H9 (cell line): Measurements from ENCODE around the gene RASA4. TPM values are rescaled to one million over a fixed set of nuclear protein-coding genes. Genes with fewer than 3 reads are reported as not detected.
"Not testable (repeated sequence)": the region's sequence is repeated elsewhere in the genome, so short reads cannot be mapped to it uniquely, and the experiment has no call there.

Experiments
- DNase-seq: peaks from one replicate; pipeline ENCODE4 v3.0.0-alpha.2; 2017
- H2AFZ ChIP-seq: one replicate; pipeline ENCODE4 v1.6.1; 2013; ENCODE audit warnings: mild to moderate bottlenecking, low read length, control low read depth, moderate library complexity
- H2AK5ac ChIP-seq: 2 replicates; pipeline ENCODE4 v1.6.1; 2013; ENCODE audit warnings: low read length, control low read depth, mixed read lengths; ENCODE audit not compliant: insufficient read length
- H2BK120ac ChIP-seq: one replicate; pipeline ENCODE4 v1.6.1; 2013; ENCODE audit warnings: low read depth, mild to moderate bottlenecking, low read length, control low read depth, inconsistent platforms; ENCODE audit not compliant: poor library complexity, severe bottlenecking
- H2BK12ac ChIP-seq: 2 replicates; pipeline ENCODE4 v1.6.1; 2013; ENCODE audit warnings: low read length, control low read depth, mixed read lengths, low read depth; ENCODE audit not compliant: insufficient read length
- H2BK15ac ChIP-seq: 2 replicates; pipeline ENCODE4 v1.6.1; 2013; ENCODE audit warnings: low read depth, low read length, control low read depth
- H2BK20ac ChIP-seq: one replicate; pipeline ENCODE4 v1.6.1; 2013; ENCODE audit warnings: low read depth, mild to moderate bottlenecking, low read length, control low read depth, inconsistent platforms; ENCODE audit not compliant: poor library complexity, severe bottlenecking
- H2BK5ac ChIP-seq: 2 replicates; pipeline ENCODE4 v1.6.1; 2013; ENCODE audit warnings: low read length, control low read depth, mixed read lengths; ENCODE audit not compliant: insufficient read length
- H3K14ac ChIP-seq: 2 replicates; pipeline ENCODE4 v1.6.1; 2013; ENCODE audit warnings: low read length, control low read depth; ENCODE audit not compliant: insufficient read depth
- H3K18ac ChIP-seq: 2 replicates; pipeline ENCODE4 v1.6.1; 2013; ENCODE audit warnings: low read depth, mild to moderate bottlenecking, mixed read lengths, low read length, control low read depth; ENCODE audit not compliant: insufficient read length
- H3K23ac ChIP-seq: 2 replicates; pipeline ENCODE4 v1.6.1; 2013; ENCODE audit warnings: low read length, control low read depth, mixed read lengths, low read depth; ENCODE audit not compliant: insufficient read length
- H3K23me2 ChIP-seq: 2 replicates; pipeline ENCODE4 v1.6.1; 2013; ENCODE audit warnings: low read depth, mild to moderate bottlenecking, mixed read lengths, low read length, control low read depth; ENCODE audit not compliant: insufficient read length, poor library complexity, severe bottlenecking
- H3K27ac ChIP-seq: 2 replicates; pipeline ENCODE4 v1.5.1; 2013; ENCODE audit warnings: low read length, control low read depth, mixed read lengths, low read depth; ENCODE audit not compliant: insufficient read length
- H3K27me3 ChIP-seq: 2 replicates; pipeline ENCODE4 v1.6.1; 2013; ENCODE audit warnings: low read length, control low read depth, inconsistent platforms; ENCODE audit not compliant: insufficient read depth
- H3K4ac ChIP-seq: 2 replicates; pipeline ENCODE4 v1.6.1; 2013; ENCODE audit warnings: low read depth, mild to moderate bottlenecking, control low read depth, inconsistent platforms, low read length, moderate library complexity
- H3K4me1 ChIP-seq: 2 replicates; pipeline ENCODE4 v1.6.1; 2013; ENCODE audit warnings: low read length, control low read depth, inconsistent platforms; ENCODE audit not compliant: insufficient read depth
- H3K4me2 ChIP-seq: 2 replicates; pipeline ENCODE4 v1.6.1; 2013; ENCODE audit warnings: low read length, control low read depth, mixed read lengths; ENCODE audit not compliant: insufficient read length, insufficient read depth
- H3K56ac ChIP-seq: 2 replicates; pipeline ENCODE4 v1.6.1; 2013; ENCODE audit warnings: low read depth, mild to moderate bottlenecking, mixed read lengths, low read length, control low read depth; ENCODE audit not compliant: insufficient read length
- H3K79me1 ChIP-seq: 2 replicates; pipeline ENCODE4 v1.6.1; 2013; ENCODE audit warnings: low read depth, mild to moderate bottlenecking, moderate library complexity, low read length, control low read depth, inconsistent platforms; ENCODE audit not compliant: insufficient read depth, poor library complexity, severe bottlenecking
- H3K79me2 ChIP-seq: 2 replicates; pipeline ENCODE4 v1.6.1; 2013; ENCODE audit warnings: low read length, control low read depth, inconsistent platforms; ENCODE audit not compliant: insufficient read depth
- H3K9ac ChIP-seq: 2 replicates; pipeline ENCODE4 v1.6.1; 2013; ENCODE audit warnings: low read length, control low read depth, mixed read lengths; ENCODE audit not compliant: insufficient read length; ENCODE audit errors: extremely low read depth
- H3K9me3 ChIP-seq: one replicate; pipeline ENCODE4 v1.6.1; 2013; ENCODE audit warnings: low read depth, low read length, inconsistent platforms; ENCODE audit not compliant: control insufficient read depth
- H3T11ph ChIP-seq: one replicate; pipeline ENCODE4 v1.6.1; 2013; ENCODE audit warnings: mild to moderate bottlenecking, low read length, control low read depth, inconsistent platforms
- H4K20me1 ChIP-seq: one replicate; pipeline ENCODE4 v1.6.1; 2013; ENCODE audit not compliant: control insufficient read depth, insufficient read length, insufficient read depth
- H4K5ac ChIP-seq: 2 replicates; pipeline ENCODE4 v1.6.1; 2013; ENCODE audit warnings: low read depth, mild to moderate bottlenecking, mixed read lengths, low read length, control low read depth; ENCODE audit not compliant: insufficient read length
- H4K8ac ChIP-seq: replicated peaks from 2 replicates; pipeline ENCODE4 v1.6.1; 2013; ENCODE audit warnings: low read length, control low read depth, mixed read lengths, low read depth; ENCODE audit not compliant: insufficient read length
- H4K91ac ChIP-seq: 2 replicates; pipeline ENCODE4 v1.6.1; 2013; ENCODE audit warnings: low read depth, mild to moderate bottlenecking, moderate library complexity, mixed read lengths, low read length, control low read depth; ENCODE audit not compliant: insufficient read length
- H3K27ac Mint-ChIP-seq, 3 experiments: 2 replicates in 2 of 3; 3 replicates in 1 of 3; pipeline ENCODE4 v1.8.0; 2020 to 2021; ENCODE audit warnings: mixed read lengths in 3 of 3, mild to moderate bottlenecking in 1 of 3, moderate library complexity in 1 of 3
- H3K27me3 Mint-ChIP-seq: 2 replicates; pipeline ENCODE4 v1.8.0; 2021; ENCODE audit warnings: low read depth, mild to moderate bottlenecking, moderate library complexity, mixed read lengths
- H3K36me3 Mint-ChIP-seq, 3 experiments: 2 replicates in 2 of 3; 3 replicates in 1 of 3; pipeline ENCODE4 v1.8.0; 2020 to 2021; ENCODE audit warnings: low read depth in 3 of 3, mixed read lengths in 3 of 3; ENCODE audit not compliant: insufficient read depth in 1 of 3
- H3K4me1 Mint-ChIP-seq, 2 experiments: 2 replicates each; pipeline ENCODE4 v1.8.0; 2020; ENCODE audit warnings: mixed read lengths in 2 of 2
- H3K4me3 Mint-ChIP-seq, 2 experiments: 2 replicates in 1 of 2; 3 replicates in 1 of 2; pipeline ENCODE4 v1.8.0; 2020 to 2021; ENCODE audit warnings: mild to moderate bottlenecking in 2 of 2, mixed read lengths in 2 of 2, moderate library complexity in 1 of 2
- H3K9me3 Mint-ChIP-seq, 2 experiments: 2 replicates in 1 of 2; 3 replicates in 1 of 2; pipeline ENCODE4 v1.8.0; 2020; ENCODE audit warnings: mild to moderate bottlenecking in 2 of 2, mixed read lengths in 2 of 2, moderate library complexity in 1 of 2
- WGBS: extraction: QIAGEN DNeasy Blood & Tissue Kit; methylation state at CpG from one replicate; pipeline ENCODE4 v1.1.7; 2013; ENCODE audit warnings: missing lambda C conversion rate, low lambda C conversion rate, mixed read lengths; ENCODE audit not compliant: insufficient read length; ENCODE audit errors: extremely low coverage; 5-methylcytosine and 5-hydroxymethylcytosine counted together
- total RNA-seq: library from RNA; stranded (reverse); gene quantifications from 2 replicates; pipeline ENCODE4 v1.2.1, GENCODE V29; 2021

RASA4 gene
- total RNA-seq, 1 experiment from 2014 or later, result 10.0 TPM

GRCh38 chr7:102635354-102635753 is 18.8 kb upstream of the RASA4 start:
- H2BK15ac ChIP-seq, H2BK12ac ChIP-seq, H2BK120ac ChIP-seq, H3K9me3 ChIP-seq, H2BK20ac ChIP-seq, H3K27ac Mint-ChIP-seq, H3K9me3 Mint-ChIP-seq, H3K27me3 Mint-ChIP-seq, H3K23ac ChIP-seq, H3K27me3 ChIP-seq, H3K23me2 ChIP-seq, H3K36me3 Mint-ChIP-seq, H2AFZ ChIP-seq, H3K4me2 ChIP-seq, H3K79me1 ChIP-seq, H3K18ac ChIP-seq, H3K4ac ChIP-seq, H3K9ac ChIP-seq, H4K91ac ChIP-seq, H4K8ac ChIP-seq, H3K14ac ChIP-seq, H3K4me1 ChIP-seq, H3K4me1 Mint-ChIP-seq, H3K27ac ChIP-seq, H3K79me2 ChIP-seq, DNase-seq, H3K4me3 Mint-ChIP-seq, H3K56ac ChIP-seq, H2BK5ac ChIP-seq, H2AK5ac ChIP-seq, H3T11ph ChIP-seq, H4K20me1 ChIP-seq, H4K5ac ChIP-seq: not testable (repeated sequence)
- no CpG with 5 or more reads among the region's 5 CpGs for WGBS

- H2BK120ac ChIP-seq, H3K4me2 ChIP-seq, H3K27me3 ChIP-seq, H3K27me3 Mint-ChIP-seq, H3K27ac Mint-ChIP-seq, H3K27ac ChIP-seq, H2BK15ac ChIP-seq, H3K18ac ChIP-seq, H2AK5ac ChIP-seq, H3T11ph ChIP-seq, H2AFZ ChIP-seq, H3K79me1 ChIP-seq, H4K91ac ChIP-seq, H3K79me2 ChIP-seq, H3K4me1 Mint-ChIP-seq, H3K9ac ChIP-seq, H4K8ac ChIP-seq, H3K14ac ChIP-seq, H3K4me3 Mint-ChIP-seq, H3K4me1 ChIP-seq, H2BK20ac ChIP-seq, H3K4ac ChIP-seq, H3K36me3 Mint-ChIP-seq, H3K9me3 ChIP-seq, H4K20me1 ChIP-seq, H3K56ac ChIP-seq, H3K9me3 Mint-ChIP-seq, H3K23me2 ChIP-seq, H4K5ac ChIP-seq, H2BK5ac ChIP-seq, DNase-seq, H2BK12ac ChIP-seq, H3K23ac ChIP-seq: not testable (repeated sequence)
- no CpG with 5 or more reads among the region's 6 CpGs for WGBS
Measured at GRCh38 chr7:102634299-102634698, 17.7 kb upstream of the RASA4 start.
